Gastroesophageal sphincter (tissue), 3 donors: ENCODE measurements around the gene KRTAP3-2.

ENCODE experiments used
- CTCF ChIP-seq, 4 experiments: fragments of 200-600 bp in 2 of 4; fragments of 450-650 bp in 2 of 4; sonication (generic) in 1 of 4; IDR thresholded peaks; one replicate each; pipeline ENCODE4 v1.5.1; 2017 to 2019; ENCODE audit warnings: antibody characterized with exemption in 4 of 4, mild to moderate bottlenecking in 2 of 4, moderate library complexity in 2 of 4
- POLR2AphosphoS5 ChIP-seq: sonication (generic); formaldehyde crosslinking; IDR thresholded peaks from one replicate; pipeline ENCODE4 v1.6.1; 2017; ENCODE audit warnings: antibody characterized with exemption

- TF ChIP-seq CTCF (IDR thresholded peaks at IDR 0.05) (no peak), POLR2AphosphoS5 (no peak)
Measured at GRCh38 chr17:40967582-40967981, 32.1 kb downstream of the KRTAP3-2 start.
